SK-N-MC (cell line): ENCODE data around the gene TMEM87B.

ENCODE experiments used
- DNase-seq: peaks from one replicate; pipeline ENCODE4 v3.0.0-alpha.2; 2011; ENCODE audit warnings: low read depth, low spot score
- H3K27ac ChIP-seq: fragments of 200-600 bp; sonication (generic); 2 replicates; pipeline ENCODE4 v1.5.1; 2016; ENCODE audit warnings: mixed run types
- H3K36me3 ChIP-seq: fragments of 200-600 bp; sonication (generic); 2 replicates; pipeline ENCODE4 v1.6.1; 2017; ENCODE audit warnings: antibody characterized with exemption, low read length, mixed read lengths; ENCODE audit not compliant: insufficient read depth
- H3K4me3 ChIP-seq: fragments of 200-600 bp; sonication (generic); 2 replicates; pipeline ENCODE4 v1.5.1; 2016
- H3K9ac ChIP-seq: fragments of 200-600 bp; sonication (generic); 2 replicates; pipeline ENCODE4 v1.8.0; 2017; ENCODE audit warnings: mixed run types, mixed read lengths; ENCODE audit not compliant: insufficient read length
- H3K9me3 ChIP-seq: fragments of 200-600 bp; sonication (generic); 2 replicates; pipeline ENCODE4 v1.6.1; 2017; ENCODE audit warnings: low read depth, mild to moderate bottlenecking, antibody characterized with exemption, low read length, moderate library complexity, mixed read lengths
- EZH2 ChIP-seq: fragments of 200-600 bp; sonication (generic); IDR thresholded peaks from one replicate; pipeline ENCODE4 v1.6.1; 2017; ENCODE audit warnings: antibody characterized with exemption
- FOXP2 ChIP-seq: optimal IDR thresholded peaks from 2 replicates; pipeline ENCODE3; 2011; ENCODE audit warnings: mild to moderate bottlenecking, moderate library complexity; ENCODE audit not compliant: insufficient read depth; ENCODE audit errors: extremely low read length, control extremely low read depth
- POLR2AphosphoS5 ChIP-seq: IDR thresholded peaks from 2 replicates; pipeline ENCODE4 v1.6.1; 2012; ENCODE audit warnings: mild to moderate bottlenecking, low read depth, low read length, borderline replicate concordance

TMEM87B gene

DNA sequence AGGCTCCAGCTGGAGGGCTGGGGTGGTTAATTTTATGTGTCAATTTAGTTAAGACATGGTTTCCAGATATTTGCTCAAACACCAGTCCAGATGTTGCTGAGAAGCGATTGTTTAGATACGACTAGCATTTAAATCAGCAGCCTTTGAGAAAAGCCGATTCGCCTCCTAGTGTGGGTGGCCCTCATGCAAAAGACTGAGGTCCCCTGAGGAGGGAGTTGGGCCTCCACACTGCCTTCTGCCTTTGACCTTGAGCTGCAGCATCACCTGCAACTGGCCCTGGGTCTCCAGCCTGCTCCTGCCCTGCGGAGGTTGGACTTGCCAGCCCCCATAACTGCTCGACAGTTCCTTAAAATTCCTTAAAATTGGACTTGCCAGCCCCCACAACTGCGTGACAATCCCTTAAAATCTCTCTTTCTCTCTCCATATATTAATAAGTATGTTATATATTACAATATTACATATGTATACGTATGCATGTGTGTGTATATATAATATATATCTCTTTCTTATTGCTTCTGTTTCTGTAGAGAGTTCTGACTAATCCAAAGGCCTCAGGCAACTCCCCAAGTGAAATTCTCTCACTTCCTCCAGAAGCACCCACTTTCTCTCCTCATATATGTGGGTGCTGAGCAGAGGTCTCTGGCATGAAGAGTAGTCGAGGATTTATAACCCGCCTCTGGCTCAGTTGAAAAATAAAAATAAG lies 97.6 kb downstream of the TMEM87B start:
- Histone ChIP-seq H3K4me3 (no peak overlapping the region), H3K9me3 (no peaks in the 10 kb centered on the region), H3K9ac (no peak overlapping the region), H3K36me3 (no peaks in the 10 kb centered on the region), H3K27ac (no peak overlapping the region)
- TF ChIP-seq EZH2 = no peak
- TF ChIP-seq POLR2AphosphoS5 = no peak
- TF ChIP-seq FOXP2 = no peak
- no peak for DNase-seq

DNA sequence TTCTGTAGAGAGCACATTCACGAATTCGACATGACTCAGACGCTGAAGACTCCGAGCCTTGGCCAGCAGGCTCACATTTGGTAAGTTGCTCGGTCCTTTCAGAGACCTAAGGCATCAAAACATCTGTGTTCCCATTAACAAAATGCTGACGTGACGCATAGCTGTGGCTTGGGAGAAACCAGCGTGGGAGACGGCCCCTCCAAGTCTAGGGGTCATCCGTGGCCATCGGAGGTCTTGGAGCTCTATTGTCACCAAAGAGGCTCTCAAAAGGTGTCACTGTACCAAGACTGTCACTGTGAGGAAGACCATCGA lies 98.1 kb downstream of the TMEM87B start:
- DNase-seq = no peak
- Histone ChIP-seq H3K9me3 (no peaks in the 10 kb centered on the region), H3K27ac (no peak overlapping the region), H3K9ac (no peak overlapping the region), H3K4me3 (no peak overlapping the region), H3K36me3 (no peaks in the 10 kb centered on the region)
- no peak for TF ChIP-seq EZH2
- no peak for TF ChIP-seq POLR2AphosphoS5
- TF ChIP-seq FOXP2 = no peak

DNA sequence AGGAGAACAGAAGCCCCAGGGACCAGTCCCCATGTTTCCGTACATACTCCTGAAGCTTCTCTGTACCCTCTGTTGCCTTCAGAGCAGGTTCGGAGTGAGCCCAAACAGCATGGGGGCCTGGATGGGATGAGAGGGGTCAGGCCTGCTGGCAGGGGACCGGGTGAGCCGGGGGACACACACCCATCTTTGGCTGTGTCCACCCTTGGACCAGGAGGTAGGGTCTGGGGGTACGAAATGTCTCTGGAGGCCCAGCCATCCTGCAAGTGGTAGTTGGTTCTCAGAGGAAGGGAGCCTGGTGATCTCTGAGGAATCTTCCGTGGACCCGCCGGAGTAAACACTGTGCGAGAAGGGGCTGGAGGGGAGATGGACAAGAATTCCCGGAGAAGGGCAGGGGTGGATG lies 98.4 kb downstream of the TMEM87B start:
- no peaks in the 10 kb centered on the region for H3K9me3 ChIP-seq
- DNase-seq = no peak
- H3K9ac ChIP-seq = no peak overlapping the region
- TF ChIP-seq FOXP2 = no peak
- no peak for TF ChIP-seq EZH2
- no peak for TF ChIP-seq POLR2AphosphoS5
- no peak overlapping the region for H3K27ac ChIP-seq
- H3K4me3 ChIP-seq = no peak overlapping the region
- no peaks in the 10 kb centered on the region for H3K36me3 ChIP-seq

DNA sequence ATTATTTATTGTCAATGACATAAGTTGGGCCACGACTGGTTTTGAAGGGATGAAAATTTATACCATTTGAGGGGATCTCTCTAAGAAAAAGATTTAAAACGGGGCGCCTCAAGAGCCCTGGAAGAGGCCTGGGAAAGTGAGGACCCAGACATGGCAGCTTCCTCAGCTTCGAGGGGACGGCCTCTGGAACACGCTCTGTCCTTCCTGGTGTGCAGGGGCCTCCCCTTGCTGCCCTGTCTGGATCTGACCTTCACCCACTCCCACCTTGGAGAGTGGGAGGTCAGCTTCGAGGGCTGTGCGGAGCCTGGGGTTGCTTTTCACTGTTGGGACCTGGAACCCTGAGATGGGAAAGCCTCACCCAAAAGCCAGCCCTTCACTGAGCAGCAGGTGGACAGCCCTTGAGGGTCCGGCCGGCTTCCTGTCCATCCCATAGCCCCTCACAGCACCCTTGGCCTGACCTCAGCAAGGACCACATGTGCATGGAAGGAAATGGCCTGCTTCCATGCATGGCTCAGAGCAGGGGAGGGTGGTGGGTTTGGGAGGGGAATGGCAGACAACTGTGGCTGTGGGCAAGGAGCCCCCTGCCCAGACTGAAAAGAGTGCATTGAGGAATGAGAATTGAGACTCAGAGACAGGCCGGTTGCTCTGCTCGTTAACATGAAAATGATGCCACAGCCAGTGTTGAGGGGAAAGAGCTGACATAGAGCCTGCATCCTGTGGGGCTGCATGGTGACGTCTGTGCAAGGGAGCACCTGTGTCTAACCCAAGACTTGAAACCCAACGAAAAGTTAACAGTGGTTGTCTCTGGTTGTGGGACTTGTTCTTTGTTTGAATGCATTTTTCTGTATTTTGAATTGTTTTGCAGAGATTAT lies 99.4 kb downstream of the TMEM87B start:
- no peak overlapping the region for H3K4me3 ChIP-seq
- no peaks in the 10 kb centered on the region for H3K9me3 ChIP-seq
- no peaks in the 10 kb centered on the region for H3K36me3 ChIP-seq
- DNase-seq = no peak
- no peak overlapping the region for H3K9ac ChIP-seq
- no peak overlapping the region for H3K27ac ChIP-seq
- TF ChIP-seq POLR2AphosphoS5 (no peak), FOXP2 (no peak), EZH2 (no peak)

DNA sequence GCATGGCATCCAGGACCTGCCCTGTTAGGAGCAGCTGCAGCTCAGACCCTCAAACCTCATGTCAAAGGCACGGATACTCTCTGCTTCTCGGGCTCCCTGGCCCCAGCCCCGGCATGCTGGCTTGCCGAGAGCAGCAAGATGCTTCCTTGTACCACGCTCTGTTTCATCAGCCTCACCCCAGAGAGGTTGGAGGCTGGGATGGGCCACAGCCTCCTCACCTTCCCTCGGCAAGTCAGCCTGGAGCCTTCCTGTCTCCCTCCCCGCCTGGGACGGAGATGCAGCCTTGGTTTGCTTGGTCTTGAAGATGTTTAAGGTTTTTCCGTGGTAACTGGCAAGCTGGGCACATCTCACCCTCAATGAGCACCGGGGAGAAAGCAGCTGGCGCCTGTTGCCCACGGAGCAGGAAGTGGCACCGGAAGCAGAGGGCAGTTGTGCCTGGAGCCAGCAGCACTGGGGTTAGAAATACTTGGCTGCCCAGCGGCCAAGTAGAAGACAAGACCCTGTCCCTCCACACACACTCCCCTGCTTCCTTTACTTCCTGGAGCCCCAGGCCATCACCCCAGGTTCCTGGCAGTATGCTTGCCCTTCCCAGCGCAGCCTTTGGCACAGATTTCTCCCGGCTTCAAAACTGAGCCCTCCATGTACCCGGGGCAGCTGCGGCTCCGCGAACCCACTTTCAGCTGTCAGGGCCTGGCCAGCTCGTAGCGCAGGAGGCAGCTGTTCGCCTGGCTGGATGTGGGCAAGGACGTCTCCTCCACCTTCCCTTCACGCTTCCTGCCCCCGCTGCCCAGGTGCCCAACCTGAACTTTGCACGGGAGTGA lies 100.5 kb downstream of the TMEM87B start:
- Histone ChIP-seq H3K4me3 (no peak overlapping the region), H3K27ac (no peak overlapping the region), H3K9me3 (no peaks in the 10 kb centered on the region), H3K9ac (no peak overlapping the region), H3K36me3 (no peaks in the 10 kb centered on the region)
- no peak for DNase-seq
- TF ChIP-seq EZH2 (no peak), POLR2AphosphoS5 (no peak), FOXP2 (no peak)

DNA sequence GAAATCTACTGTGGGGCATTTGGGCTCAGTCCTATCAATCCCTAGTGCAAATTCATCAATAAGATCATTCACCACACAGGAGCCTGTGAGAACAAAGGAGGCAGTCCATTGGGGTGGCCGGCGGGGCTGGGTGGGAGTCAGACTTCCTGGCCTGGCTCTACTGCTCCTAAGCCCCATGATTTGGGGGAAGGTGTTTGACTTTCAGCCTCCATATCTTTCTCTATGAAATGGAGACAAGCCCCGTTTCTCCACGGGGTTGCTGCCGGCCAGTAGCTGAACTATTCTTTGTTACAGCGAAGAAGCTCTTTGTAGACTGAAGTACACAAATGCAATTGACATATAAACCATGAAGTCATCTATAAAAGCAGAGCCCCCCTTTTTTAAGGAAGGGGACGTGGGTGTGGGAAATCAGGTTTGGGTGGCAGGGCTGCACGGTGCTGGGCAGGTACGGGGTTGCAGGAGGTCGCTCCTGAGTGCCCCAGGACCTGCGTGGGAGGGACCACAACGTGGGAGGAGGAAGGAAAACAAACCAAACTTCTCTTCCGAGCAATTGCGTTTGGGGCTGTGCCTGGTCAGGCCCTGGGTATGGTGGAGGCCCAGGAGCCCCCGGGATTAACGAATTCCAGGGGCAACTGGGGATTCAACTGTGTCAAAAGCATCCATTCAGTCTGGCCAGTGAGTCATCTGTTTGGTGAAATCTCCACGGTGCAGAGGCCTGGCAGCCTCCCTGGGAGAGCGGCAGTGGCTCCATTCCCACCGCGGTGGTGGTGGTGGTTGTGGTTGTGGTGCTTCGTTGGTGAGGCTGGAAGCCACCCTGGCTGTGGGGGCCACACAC lies 101.3 kb downstream of the TMEM87B start:
- DNase-seq = no peak
- Histone ChIP-seq H3K9ac (no peak overlapping the region), H3K27ac (no peak overlapping the region), H3K36me3 (no peaks in the 10 kb centered on the region), H3K4me3 (no peak overlapping the region), H3K9me3 (no peaks in the 10 kb centered on the region)
- TF ChIP-seq EZH2 = no peak
- no peak for TF ChIP-seq FOXP2
- no peak for TF ChIP-seq POLR2AphosphoS5

DNA sequence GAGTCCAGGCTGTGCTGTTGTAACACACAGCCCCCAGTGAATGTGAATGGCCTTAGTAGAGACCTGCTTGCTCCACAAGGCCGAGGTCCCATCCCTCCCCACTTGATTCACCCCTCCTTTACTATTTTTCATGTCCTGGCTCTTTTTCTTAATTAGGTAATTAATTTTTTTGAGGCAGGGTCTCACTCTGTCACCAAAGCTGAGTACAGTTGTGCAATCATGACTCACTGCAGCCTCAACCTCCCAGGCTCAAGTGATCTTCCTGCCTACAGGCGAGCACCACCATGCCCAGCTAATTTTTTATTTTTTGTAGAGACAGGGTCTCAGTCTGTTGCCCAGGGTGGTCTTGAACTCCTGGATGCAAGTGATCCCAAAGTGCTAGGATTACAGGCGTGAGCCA lies 102.4 kb downstream of the TMEM87B start:
- TF ChIP-seq FOXP2 (no peak), POLR2AphosphoS5 (no peak), EZH2 (no peak)
- Histone ChIP-seq H3K4me3 (no peak overlapping the region), H3K9me3 (no peaks in the 10 kb centered on the region), H3K27ac (no peak overlapping the region), H3K9ac (no peak overlapping the region), H3K36me3 (no peaks in the 10 kb centered on the region)
- DNase-seq = no peak
